Breast epithelium (tissue), 4 donors: ENCODE data around the gene VTI1B. TPM values are rescaled to one million over a fixed set of nuclear protein-coding genes. Genes with fewer than 3 reads are reported as not detected.

Experiments
- DNase-seq, 2 donors: peaks; one replicate each; pipeline ENCODE4 v3.0.0-alpha.2; 2019; ENCODE audit warnings: low spot score in 2 of 2
- H3K27ac ChIP-seq, 2 donors: fragments of 200-600 bp; sonication (generic) in 1 of 2; one replicate each; pipeline ENCODE4 v1.5.1; 2016 to 2019; ENCODE audit warnings: mild to moderate bottlenecking in 1 of 2
- H3K27me3 ChIP-seq, 2 donors: fragments of 200-600 bp; sonication (generic) in 1 of 2; one replicate each; pipeline versions ENCODE4 v1.5.1 to v1.6.0; 2017 to 2019; ENCODE audit warnings: control low read depth in 1 of 2, mild to moderate bottlenecking in 1 of 2
- H3K36me3 ChIP-seq: fragments of 200-600 bp; one replicate; pipeline ENCODE4 v1.5.1; 2019
- H3K4me1 ChIP-seq, 2 donors: fragments of 200-600 bp; sonication (generic); one replicate each; pipeline ENCODE4 v1.5.1; 2016 to 2019; ENCODE audit warnings: control low read depth in 1 of 2
- H3K4me3 ChIP-seq, 3 donors: fragments of 200-600 bp; sonication (generic); 1 replicate in 2 of 3; 2 replicates in 1 of 3; pipeline ENCODE4 v1.5.1; 2016 to 2019; ENCODE audit warnings: mild to moderate bottlenecking in 3 of 3, moderate library complexity in 2 of 3
- H3K9me3 ChIP-seq, 2 donors: fragments of 200-600 bp; sonication (generic) in 1 of 2; one replicate each; pipeline ENCODE4 v1.5.1; 2016 to 2019; ENCODE audit warnings: control low read depth in 1 of 2
- POLR2A ChIP-seq: fragments of 450-650 bp; IDR thresholded peaks from one replicate; pipeline ENCODE4 v1.6.1; 2016; ENCODE audit warnings: antibody characterized with exemption, mild to moderate bottlenecking, moderate library complexity
- POLR2AphosphoS5 ChIP-seq, 3 donors: sonication (generic); formaldehyde crosslinking; IDR thresholded peaks; one replicate each; pipeline ENCODE4 v1.6.1; 2017; ENCODE audit warnings: antibody characterized with exemption in 3 of 3
- intact Hi-C: fragments of 100-400 bp; cut with DNase I; formaldehyde crosslinking; loops from one replicate; pipeline ENCODE4 v1.15.1; 2023; ENCODE audit warnings: low total_unique reads
- total RNA-seq, 3 donors: library from RNA; depleted of rRNA; stranded (reverse); fragments of >200 nt; gene quantifications; one replicate each; pipeline ENCODE4 v1.1.0, GENCODE V29; 2016
- TF ChIP-seq, protein P1 (sequence below), 3 donors: fragments of 450-650 bp; IDR thresholded peaks; one replicate each; pipeline ENCODE4 v1.5.1; 2016 to 2017; ENCODE audit warnings: antibody characterized with exemption in 3 of 3, mild to moderate bottlenecking in 3 of 3, moderate library complexity in 3 of 3

Gene VTI1B
- total RNA-seq, 3 donors from 2014 or later = 62.8 to 169 (median 80.6) TPM

DNA sequence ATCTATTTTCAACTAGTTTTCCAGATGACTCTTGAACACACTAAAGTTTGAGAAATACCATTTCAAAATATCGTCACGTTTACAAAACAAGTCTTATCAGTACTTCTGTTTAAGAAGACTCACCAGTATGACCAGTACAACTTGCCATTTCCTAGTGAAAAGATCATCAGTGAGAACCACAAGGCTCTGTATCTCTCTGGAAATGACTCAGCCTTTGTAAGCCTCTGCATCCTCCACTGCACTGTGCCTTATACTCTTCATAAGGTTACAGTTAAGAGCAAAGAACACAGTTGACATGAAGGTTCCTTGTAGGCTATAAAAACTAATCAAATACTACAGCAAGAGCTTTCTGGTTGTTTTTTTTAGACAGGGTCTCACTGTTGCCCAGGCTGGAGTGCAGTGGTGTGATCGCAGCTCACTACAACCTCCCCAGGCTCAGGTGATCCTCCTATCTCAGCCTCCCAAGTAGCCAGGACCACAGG, 5.7 kb upstream of the VTI1B start:
- Histone ChIP-seq H3K27me3 (no peaks in the 10 kb centered on the region), H3K27ac (no peak overlapping the region), H3K9me3 (no peaks in the 10 kb centered on the region), H3K4me1 (no peaks in the 10 kb centered on the region), H3K4me3 (no peak overlapping the region), H3K36me3 (no peaks in the 10 kb centered on the region)
- no peak for DNase-seq
- TF ChIP-seq, protein P1, sequence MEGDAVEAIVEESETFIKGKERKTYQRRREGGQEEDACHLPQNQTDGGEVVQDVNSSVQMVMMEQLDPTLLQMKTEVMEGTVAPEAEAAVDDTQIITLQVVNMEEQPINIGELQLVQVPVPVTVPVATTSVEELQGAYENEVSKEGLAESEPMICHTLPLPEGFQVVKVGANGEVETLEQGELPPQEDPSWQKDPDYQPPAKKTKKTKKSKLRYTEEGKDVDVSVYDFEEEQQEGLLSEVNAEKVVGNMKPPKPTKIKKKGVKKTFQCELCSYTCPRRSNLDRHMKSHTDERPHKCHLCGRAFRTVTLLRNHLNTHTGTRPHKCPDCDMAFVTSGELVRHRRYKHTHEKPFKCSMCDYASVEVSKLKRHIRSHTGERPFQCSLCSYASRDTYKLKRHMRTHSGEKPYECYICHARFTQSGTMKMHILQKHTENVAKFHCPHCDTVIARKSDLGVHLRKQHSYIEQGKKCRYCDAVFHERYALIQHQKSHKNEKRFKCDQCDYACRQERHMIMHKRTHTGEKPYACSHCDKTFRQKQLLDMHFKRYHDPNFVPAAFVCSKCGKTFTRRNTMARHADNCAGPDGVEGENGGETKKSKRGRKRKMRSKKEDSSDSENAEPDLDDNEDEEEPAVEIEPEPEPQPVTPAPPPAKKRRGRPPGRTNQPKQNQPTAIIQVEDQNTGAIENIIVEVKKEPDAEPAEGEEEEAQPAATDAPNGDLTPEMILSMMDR (IDR thresholded peaks at IDR 0.05) = no peak
- TF ChIP-seq POLR2AphosphoS5 (IDR thresholded peaks at IDR 0.05) (no peak), POLR2A (no peak)
- intact Hi-C loops = no loop called here

DNA sequence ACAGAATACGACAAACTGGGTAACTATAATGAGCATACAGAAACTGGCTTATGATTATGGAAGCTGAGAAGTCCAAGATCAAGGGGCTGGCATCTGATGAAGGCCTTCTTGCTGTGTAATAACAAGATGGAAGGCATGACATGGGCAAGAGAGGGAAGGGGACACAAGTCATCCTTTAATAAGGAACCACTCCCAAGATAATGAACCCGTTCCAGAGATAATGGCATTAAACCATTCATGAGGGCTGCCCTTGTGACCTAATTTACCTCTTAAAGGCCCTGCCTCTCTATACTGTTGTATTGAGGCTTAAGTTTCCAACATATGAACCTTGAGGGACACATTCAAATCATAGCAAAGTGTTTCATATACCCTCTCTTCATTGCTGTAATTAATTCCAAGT, 4.6 kb upstream of the VTI1B start:
- Histone ChIP-seq H3K27ac (no peak overlapping the region), H3K9me3 (no peaks in the 10 kb centered on the region), H3K4me3 (no peak overlapping the region), H3K4me1 (no peaks in the 10 kb centered on the region), H3K36me3 (no peaks in the 10 kb centered on the region), H3K27me3 (no peaks in the 10 kb centered on the region)
- no peak for TF ChIP-seq POLR2AphosphoS5 (IDR thresholded peaks at IDR 0.05)
- TF ChIP-seq POLR2A = no peak
- TF ChIP-seq, protein P1 (IDR thresholded peaks at IDR 0.05) = no peak
- intact Hi-C loops = no loop called here
- no peak for DNase-seq

DNA sequence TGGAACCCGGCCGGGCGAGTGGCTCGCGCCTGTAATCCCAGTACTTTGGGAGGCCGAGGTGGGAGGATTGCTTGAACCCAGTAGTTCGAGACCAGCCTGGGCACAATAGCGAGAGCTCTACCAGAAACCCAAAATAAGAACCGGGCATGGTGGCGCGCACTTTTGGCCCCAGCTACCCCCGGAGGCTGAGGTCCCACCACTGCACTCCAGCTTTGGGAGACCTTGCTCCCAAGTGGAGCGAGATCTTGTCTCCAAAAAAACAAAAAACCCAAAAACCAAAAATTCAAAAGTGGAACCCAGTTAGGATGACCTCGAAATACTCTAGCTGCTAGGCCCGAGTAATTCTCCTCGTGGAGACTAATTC, 769 bp upstream of the VTI1B start:
- Histone ChIP-seq H3K4me3 (peak overlapping the region; percentile 81 to 99 (median 87)), H3K36me3 (no peaks in the 10 kb centered on the region), H3K27ac (peak overlapping the region; percentile 99), H3K9me3 (no peaks in the 10 kb centered on the region), H3K27me3 (no peaks in the 10 kb centered on the region), H3K4me1 (peaks cover 0 to 16% of the 10 kb centered on the region in 2 donors)
- TF ChIP-seq, protein P1 (IDR thresholded peaks at IDR 0.05) = no peak
- no peak for TF ChIP-seq POLR2A
- no peak for TF ChIP-seq POLR2AphosphoS5 (IDR thresholded peaks at IDR 0.05)
- no peak for DNase-seq
- intact Hi-C loops = no loop called here

DNA sequence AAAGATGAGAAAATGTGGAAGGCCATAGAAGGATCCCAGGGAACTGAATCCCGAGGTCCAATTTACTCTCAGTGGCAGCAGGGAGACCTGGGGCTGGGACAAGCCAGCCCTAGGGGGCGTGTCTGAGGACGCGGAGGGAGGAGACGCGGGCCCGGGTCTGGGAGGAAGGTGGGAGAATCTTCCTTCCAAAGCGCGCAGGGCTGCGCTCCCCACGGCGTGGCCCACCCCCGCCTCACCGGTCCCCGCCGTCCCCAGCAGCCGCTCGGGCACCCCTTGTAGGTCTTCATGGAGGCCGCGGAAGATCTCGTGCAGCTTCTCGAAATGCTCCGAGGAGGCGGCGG, 323 bp downstream of the VTI1B start:
- intact Hi-C loops = no loop called here
- H3K4me1 ChIP-seq = peaks cover 0 to 16% of the 10 kb centered on the region in 2 donors
- peak overlapping the region; percentile 81 to 99 (median 87) for H3K4me3 ChIP-seq
- H3K27ac ChIP-seq = peak overlapping the region; percentile 99
- H3K36me3 ChIP-seq = no peaks in the 10 kb centered on the region
- no peaks in the 10 kb centered on the region for H3K27me3 ChIP-seq
- no peak for TF ChIP-seq POLR2A
- no peak for TF ChIP-seq POLR2AphosphoS5 (IDR thresholded peaks at IDR 0.05)
- TF ChIP-seq, protein P1 (IDR thresholded peaks at IDR 0.05) = no peak
- peak; percentile 40 to 68 for DNase-seq
- no peaks in the 10 kb centered on the region for H3K9me3 ChIP-seq

DNA sequence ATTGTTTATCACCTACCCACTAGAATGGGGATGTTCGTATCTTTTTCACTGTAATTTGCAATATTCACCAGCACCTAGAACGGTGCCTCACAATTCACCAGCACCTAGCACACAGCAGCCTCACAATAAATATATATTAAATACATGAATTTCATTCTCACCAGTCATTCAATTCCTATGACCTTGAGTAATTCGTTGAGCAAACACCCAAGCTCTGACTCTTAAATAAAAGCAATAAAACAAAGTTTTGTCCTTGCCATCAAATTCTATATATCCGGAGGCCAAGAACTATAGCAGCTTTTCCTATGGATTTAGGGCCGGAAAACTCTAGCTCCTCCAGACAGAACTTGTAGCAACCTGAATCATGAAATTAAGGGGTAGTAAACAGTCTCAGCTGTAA, 981 bp downstream of the VTI1B start:
- H3K4me1 ChIP-seq = peaks cover 0 to 16% of the 10 kb centered on the region in 2 donors
- no peaks in the 10 kb centered on the region for H3K27me3 ChIP-seq
- TF ChIP-seq POLR2AphosphoS5 (IDR thresholded peaks at IDR 0.05) (no peak), POLR2A (no peak)
- TF ChIP-seq, protein P1 (IDR thresholded peaks at IDR 0.05) = no peak
- intact Hi-C loops = no loop called here
- H3K27ac ChIP-seq = peak overlapping the region in 1 of 2 donors; percentile 99
- no peak for DNase-seq
- H3K9me3 ChIP-seq = no peaks in the 10 kb centered on the region
- H3K36me3 ChIP-seq = no peaks in the 10 kb centered on the region
- H3K4me3 ChIP-seq = peak overlapping the region; percentile 81 to 99 (median 87)
